BJ (cell line): ENCODE measurements around the gene C2CD2L. TPM values are rescaled to one million over a fixed set of nuclear protein-coding genes. Genes with fewer than 3 reads are reported as not detected.
A peak's percentile ranks its signal among the peaks of the same experiment; 100 is the strongest.

Source experiments
- CTCF ChIA-PET: fragments of 350-600 bp; formaldehyde crosslinking; extraction: SDS; loops from one replicate; lab custom pipeline; 2021; ENCODE audit warnings: antibody characterized with exemption, inconsistent platforms; lab: Yijun Ruan, JAX
- POLR2A ChIA-PET: fragments of 300-600 bp; sonication (Branson Sonifier 250); formaldehyde crosslinking; extraction: SDS; loops from one replicate; lab custom pipeline; 2021; ENCODE audit warnings: antibody characterized with exemption; lab: Charles Lee
- DNase-seq: peaks from one replicate; pipeline ENCODE4 v3.0.0-alpha.2; 2011; ENCODE audit warnings: low read depth
- H3K27me3 ChIP-seq: 2 replicates; pipeline ENCODE4 v1.6.0; 2011; ENCODE audit warnings: low read length; ENCODE audit not compliant: control insufficient read depth, insufficient read depth
- H3K36me3 ChIP-seq: 2 replicates; pipeline ENCODE4 v1.5.1; 2011; ENCODE audit warnings: low read length; ENCODE audit not compliant: control insufficient read depth, insufficient read depth
- H3K4me3 ChIP-seq: 2 replicates; pipeline ENCODE4 v1.5.1; 2011; ENCODE audit warnings: low read depth, mild to moderate bottlenecking, control low read depth, low read length
- CTCF ChIP-seq: IDR thresholded peaks from 2 replicates; pipeline ENCODE4 v1.5.1; 2011; ENCODE audit warnings: low read depth, mild to moderate bottlenecking, control low read depth, inconsistent platforms, low read length, moderate library complexity; ENCODE audit not compliant: insufficient read depth
- polyA plus RNA-seq: library from polyadenylated mRNA; depleted of rRNA; stranded (reverse); fragments of >200 nt; gene quantifications from 2 replicates; pipeline ENCODE4 v1.2.3, GENCODE V29; 2011

Gene C2CD2L
- polyA plus RNA-seq, 1 experiment: 5.7 TPM

DNA sequence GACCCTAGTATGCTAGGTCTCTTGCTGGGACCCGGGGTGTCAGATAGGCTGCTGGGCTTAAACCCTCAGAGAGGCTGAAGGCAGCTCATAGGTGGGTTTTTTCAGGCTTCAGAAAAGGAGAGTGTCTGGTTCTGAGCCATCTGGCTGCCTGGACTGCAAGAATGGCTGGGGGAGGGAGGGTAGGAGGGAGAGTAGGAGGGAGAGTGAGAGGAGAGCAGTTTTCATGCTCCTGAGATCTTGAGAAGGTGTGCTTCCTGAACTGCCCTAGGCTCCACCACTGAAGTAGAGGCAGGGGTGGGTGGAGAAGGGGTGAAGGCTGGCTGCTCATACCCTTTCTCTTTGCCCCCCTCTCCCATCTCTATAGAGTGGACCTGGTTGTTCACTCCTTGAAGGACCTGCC lies 17.8 kb upstream of the C2CD2L start:
- POLR2A ChIA-PET: no interaction called here
- H3K4me3 ChIP-seq: no peak overlapping the region
- peaks cover 5% of the 10 kb centered on the region for H3K36me3 ChIP-seq
- H3K27me3 ChIP-seq: no peaks in the 10 kb centered on the region
- no peak for DNase-seq
- no peak for TF ChIP-seq CTCF
- CTCF ChIA-PET: no interaction called here

DNA sequence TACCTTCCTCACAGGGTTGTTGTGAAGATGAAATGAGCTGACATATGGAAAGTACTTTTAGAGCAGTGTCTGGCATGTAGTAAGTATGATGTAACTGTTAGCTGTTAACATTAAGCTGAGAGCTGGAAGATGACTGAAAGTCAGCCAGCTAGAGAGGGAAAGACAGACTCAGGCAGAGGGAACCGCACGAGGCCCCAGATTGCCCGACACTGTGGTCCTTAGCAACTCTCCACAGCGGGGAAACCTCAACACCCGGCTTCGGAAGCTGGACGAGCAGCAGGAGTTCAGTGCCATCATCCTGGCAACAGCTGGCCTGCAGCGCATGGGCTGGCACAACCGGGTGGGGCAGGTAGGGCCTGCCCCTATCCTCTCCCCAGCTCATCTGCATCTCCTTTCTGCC lies 16.0 kb upstream of the C2CD2L start:
- no peak for TF ChIP-seq CTCF
- CTCF ChIA-PET: interaction anchor here (0.6 to 1.6 kb wide), 4 partner anchors 29 to 479 kb away, joined by 3 to 5 read pairs (median 4); partner anchors contain the start of gene NLRX1
- POLR2A ChIA-PET: no interaction called here

GRCh38 chr11:119091966-119092879 lies 14.9 kb upstream of the C2CD2L start:
- TF ChIP-seq CTCF: no peak
- Histone ChIP-seq H3K27me3 (no peaks in the 10 kb centered on the region), H3K36me3 (peaks cover 5% of the 10 kb centered on the region), H3K4me3 (no peak overlapping the region)
- no peak for DNase-seq
- ChIA-PET POLR2A (interaction anchor here (0.6 to 0.7 kb wide), 2 partner anchors 10 to 63 kb away, joined by 3 to 14 read pairs; no protein-coding TSS in a partner anchor), CTCF (interaction anchor here (1.1 to 1.6 kb wide), 5 partner anchors 30 to 104 kb away, joined by 3 to 5 read pairs (median 3); partner anchors contain the start of gene NLRX1)

More for the DNA sequence above, 16.0 kb upstream of the C2CD2L start:
- H3K27me3 ChIP-seq: no peaks in the 10 kb centered on the region
- peaks cover 5% of the 10 kb centered on the region for H3K36me3 ChIP-seq
- H3K4me3 ChIP-seq: no peak overlapping the region
- DNase-seq: no peak

- Histone ChIP-seq H3K36me3 (peaks cover 9% of the 10 kb centered on the region), H3K27me3 (no peaks in the 10 kb centered on the region), H3K4me3 (peak overlapping the region; percentile 78)
- no peak for DNase-seq
- no peak for TF ChIP-seq CTCF
- POLR2A ChIA-PET: interaction anchor here (0.6 to 0.7 kb wide), 3 partner anchors 9 to 235 kb away, joined by 3 to 14 read pairs (median 11); no protein-coding TSS in a partner anchor
- CTCF ChIA-PET: interaction anchor here (0.8 to 2.2 kb wide), 6 partner anchors 7 to 230 kb away, joined by 3 to 14 read pairs (median 3); partner anchors contain the start of genes HMBS and NLRX1
Measured at GRCh38 chr11:119092880-119093842, 14.0 kb upstream of the C2CD2L start.
